ENCODE measurements around the gene ZC3H13.

The ZC3H13 gene

GRCh38 chr13:46045424-46045823, 7.1 kb downstream of the ZC3H13 start:
- TF ChIP-seq CTCF (IDR thresholded peaks at IDR 0.05; ENCODE audit: low read depth, low read length): no peak
- H3K4me3 ChIP-seq (ENCODE audit: low read depth, low read length): no peak overlapping the region

- TF ChIP-seq CTCF (IDR thresholded peaks at IDR 0.05; ENCODE audit: low read depth, low read length): no peak
- no peak overlapping the region for H3K4me3 ChIP-seq (ENCODE audit: low read depth, low read length)
Observed at GRCh38 chr13:46043647-46044046, 8.9 kb downstream of the ZC3H13 start.

GRCh38 chr13:46041419-46041839, 11.1 kb downstream of the ZC3H13 start:
- no peak overlapping the region for H3K4me3 ChIP-seq (ENCODE audit: low read depth, low read length)
- no peak for TF ChIP-seq CTCF (IDR thresholded peaks at IDR 0.05; ENCODE audit: low read depth, low read length)

GRCh38 chr13:46040763-46041162, 11.8 kb downstream of the ZC3H13 start:
- H3K4me3 ChIP-seq (ENCODE audit: low read depth, low read length): no peak overlapping the region
- no peak for TF ChIP-seq CTCF (IDR thresholded peaks at IDR 0.05; ENCODE audit: low read depth, low read length)

DNA sequence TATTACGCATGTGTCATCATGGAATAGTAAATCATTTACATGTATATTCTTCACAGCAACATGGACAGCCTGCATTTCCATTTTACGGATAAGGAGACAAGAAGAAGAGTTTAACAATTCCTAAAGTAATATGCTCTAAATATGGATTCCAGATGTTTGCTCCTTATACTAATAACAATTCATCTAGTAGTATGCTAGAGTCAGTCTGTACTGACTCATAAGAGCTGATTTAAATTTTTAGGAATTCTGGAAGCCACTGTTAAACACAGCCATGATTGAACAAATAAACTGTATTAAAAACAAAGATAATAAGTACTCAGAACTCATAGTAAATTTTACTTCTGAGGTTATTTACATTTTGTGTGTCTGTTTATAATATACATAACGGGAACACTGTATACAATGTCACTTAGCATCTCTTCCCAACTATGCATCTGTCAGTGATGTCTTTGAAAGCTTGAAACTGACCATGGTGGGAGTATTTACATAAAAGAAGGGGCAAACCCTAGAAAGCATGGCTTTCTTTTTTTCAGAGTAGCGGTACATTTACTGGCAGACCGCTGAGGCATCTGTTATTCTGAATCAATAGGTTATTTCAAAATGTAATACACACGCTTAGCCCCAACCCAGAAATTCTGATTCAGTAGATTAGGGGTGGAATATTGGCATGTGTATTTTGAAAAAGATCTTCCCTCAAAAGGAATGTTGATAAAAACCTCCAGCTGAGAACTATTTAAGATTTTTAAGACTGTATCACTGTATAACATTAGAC, 12.9 kb downstream of the ZC3H13 start:
- no peak overlapping the region for H3K4me3 ChIP-seq (ENCODE audit: low read depth, low read length)
- no peak for TF ChIP-seq CTCF (IDR thresholded peaks at IDR 0.05; ENCODE audit: low read depth, low read length)

- no peak overlapping the region for H3K4me3 ChIP-seq (ENCODE audit: low read depth, low read length)
- no peak for TF ChIP-seq CTCF (IDR thresholded peaks at IDR 0.05; ENCODE audit: low read depth, low read length)
Observed at GRCh38 chr13:46038296-46038695, 14.2 kb downstream of the ZC3H13 start.

- TF ChIP-seq CTCF (IDR thresholded peaks at IDR 0.05; ENCODE audit: low read depth, low read length): no peak
- H3K4me3 ChIP-seq (ENCODE audit: low read depth, low read length): no peak overlapping the region
Observed at GRCh38 chr13:46035066-46035465, 17.5 kb downstream of the ZC3H13 start.
